K562 (cell line): ENCODE results near the gene CSF1R. TPM values are rescaled to one million over a fixed set of nuclear protein-coding genes. Genes with fewer than 3 reads are reported as not detected.

Experiments
- ATAC-seq: fragments of 200-7000 bp; cut with Tn5 transposase; 3 replicates; pipeline ENCODE4 v1.9.1; 2020; ENCODE audit warnings: moderate library complexity
- BruUV-seq: library from RNA; stranded (reverse); fragments of 400-500 nt; replicated peaks from 2 replicates; lab custom pipeline; 2021; lab: Mats Ljungman, UMichigan
- CTCF ChIA-PET: fragments of 300-600 bp; formaldehyde crosslinking; extraction: SDS; loops from one replicate; lab custom pipeline; 2021; ENCODE audit warnings: low intra/inter-chr PET ratio; lab: Yijun Ruan, JAX
- POLR2A ChIA-PET: fragments of 300-600, 350-650 bp; sonication (Branson Sonifier 250); formaldehyde crosslinking; extraction: SDS; loops from one replicate; lab custom pipeline; 2021; ENCODE audit warnings: antibody characterized with exemption, inconsistent platforms; lab: Yijun Ruan, JAX
- DNase-seq, 4 experiments: peaks; one replicate each; pipeline versions ENCODE4 v3.0.0 to v3.0.0-alpha.2; 2011 to 2018; ENCODE audit warnings: low spot score in 3 of 4, mixed read lengths in 3 of 4; ENCODE audit errors: extremely low read depth in 1 of 4
- FAIRE-seq: peaks from 2 replicates; lab custom pipeline; 2011; peaks lifted over from hg19 to GRCh38; lab: Jason Lieb, UNC
- H2AFZ ChIP-seq: 2 replicates; pipeline ENCODE4 v1.6.0; 2011; ENCODE audit warnings: low read depth, low read length, control low read depth, inconsistent platforms
- H3K27ac ChIP-seq: fragments of 200-600 bp; 3 replicates; pipeline ENCODE4 v1.8.0; 2011; ENCODE audit warnings: low read depth, mild to moderate bottlenecking, control low read depth, inconsistent platforms, low read length, moderate library complexity, mixed read lengths; ENCODE audit errors: extremely low read depth
- H3K27me3 ChIP-seq, 2 experiments: fragments of 300-600 bp in 1 of 2; 2 replicates in 1 of 2; 3 replicates in 1 of 2; pipeline versions ENCODE4 v1.6.0 to v1.8.0; 2011; ENCODE audit warnings: inconsistent platforms in 2 of 2, low read length in 2 of 2, mild to moderate bottlenecking in 1 of 2, mixed read lengths in 1 of 2, moderate library complexity in 1 of 2; ENCODE audit not compliant: control insufficient read depth in 2 of 2, insufficient read depth in 2 of 2
- H3K36me3 ChIP-seq: fragments of 300-600 bp; 3 replicates; pipeline ENCODE4 v1.8.0; 2011; ENCODE audit warnings: mild to moderate bottlenecking, low read length, inconsistent platforms; ENCODE audit not compliant: control insufficient read depth, insufficient read depth
- H3K4me1 ChIP-seq, 2 experiments: fragments of 200-600 bp in 1 of 2; replicated peaks in 1 of 2; 2 replicates in 1 of 2; 3 replicates in 1 of 2; pipeline versions ENCODE4 v1.5.1 to v1.8.0; 2011; ENCODE audit warnings: inconsistent platforms in 2 of 2, low read length in 2 of 2, mild to moderate bottlenecking in 1 of 2, mixed read lengths in 1 of 2, moderate library complexity in 1 of 2; ENCODE audit not compliant: control insufficient read depth in 2 of 2, insufficient read depth in 2 of 2
- H3K4me2 ChIP-seq: 2 replicates; pipeline ENCODE4 v1.6.1; 2011; ENCODE audit warnings: low read length, control low read depth, inconsistent platforms, mixed read lengths; ENCODE audit not compliant: insufficient read depth
- H3K4me3 ChIP-seq: fragments of 200-600 bp; sonication (generic), shearing (Covaris generic); 2 replicates; pipeline ENCODE4 v1.5.1; 2016; ENCODE audit warnings: control low read depth, inconsistent platforms
- H3K79me2 ChIP-seq: fragments of 200-600 bp; 3 replicates; pipeline ENCODE4 v1.8.0; 2011; ENCODE audit warnings: low read length, inconsistent platforms; ENCODE audit not compliant: control insufficient read depth, insufficient read depth
- H3K9ac ChIP-seq, 2 experiments: 2 replicates each; pipeline versions ENCODE4 v1.6.0 to v1.6.1; 2011; ENCODE audit warnings: low read depth in 2 of 2, low read length in 2 of 2, control low read depth in 1 of 2, inconsistent platforms in 1 of 2, mild to moderate bottlenecking in 1 of 2, mixed read lengths in 1 of 2; ENCODE audit not compliant: insufficient read depth in 1 of 2
- H3K9me1 ChIP-seq: one replicate; pipeline ENCODE4 v1.6.0; 2011; ENCODE audit warnings: inconsistent platforms, mild to moderate bottlenecking, low read length, moderate library complexity; ENCODE audit not compliant: control insufficient read depth, insufficient read depth
- H3K9me3 ChIP-seq: replicated peaks from 2 replicates; pipeline ENCODE4 v1.5.1; 2011; ENCODE audit warnings: low read depth, low read length, inconsistent platforms; ENCODE audit not compliant: control insufficient read depth, insufficient read depth
- H4K20me1 ChIP-seq: replicated peaks from 2 replicates; pipeline ENCODE4 v1.6.1; 2011; ENCODE audit warnings: low read length, inconsistent platforms, mixed read lengths; ENCODE audit not compliant: control insufficient read depth, insufficient read depth
- ELK3 ChIP-seq: fragments of 450-650 bp; formaldehyde crosslinking; IDR thresholded peaks from 2 replicates; pipeline ENCODE4 v1.4.0; 2020; ENCODE audit warnings: mild to moderate bottlenecking
- RFX1 ChIP-seq: fragments of 450-650 bp; IDR thresholded peaks from 2 replicates; pipeline ENCODE4 v1.6.1; 2016; ENCODE audit warnings: mild to moderate bottlenecking, moderate library complexity
- TCF3 ChIP-seq: sonication (generic); formaldehyde crosslinking; IDR thresholded peaks from 2 replicates; pipeline ENCODE4 v1.4.0; 2020; ENCODE audit warnings: mild to moderate bottlenecking, missing genetic modification reagents
- WGBS: fragments of 100-300 bp; shearing (Covaris generic); methylation state at CpG from one replicate; pipeline ENCODE4 v1.1.6; 2016; ENCODE audit warnings: low coverage, mixed read lengths; ENCODE audit not compliant: insufficient coverage; ENCODE audit errors: missing lambda C conversion rate; 5-methylcytosine and 5-hydroxymethylcytosine counted together
- in situ Hi-C: fragments of 300-500 bp; cut with MboI; formaldehyde crosslinking; loops from 4 replicates; pipeline ENCODE4 v1.15.0; 2018; ENCODE audit warnings: inconsistent platforms, mixed read lengths
- intact Hi-C: fragments of 100-400 bp; cut with micrococcal nuclease; formaldehyde crosslinking; loops from 2 replicates; pipeline ENCODE4 v1.14.2; 2022
- polyA plus RNA-seq, 8 experiments: library from polyadenylated mRNA; depleted of rRNA in 4 of 8; stranded (reverse) in 5 of 8; unstranded in 3 of 8; fragments of >200 nt; fragmentation: Nextera tagmentation in 2 of 8; fragmentation: Illumina TruSeq in 1 of 8; extraction: Ambion mirVana in 2 of 8; extraction: Trizol in 1 of 8; gene quantifications; 2 replicates each; pipeline versions ENCODE4 v1.2.1 to v1.2.3, GENCODE V29; 2011 to 2014; ENCODE audit warnings: inconsistent platforms in 1 of 8, missing spikeins in 1 of 8
- total RNA-seq, 7 experiments: library from RNA; depleted of rRNA in 6 of 7; stranded (reverse); fragments of >200 nt in 6 of 7; fragmentation: Illumina TruSeq in 2 of 7; extraction: Trizol in 2 of 7; gene quantifications; 2 replicates each; pipeline versions ENCODE4 v1.2.1 to v1.2.3, GENCODE V29; 2011 to 2021; ENCODE audit warnings: low replicate concordance in 1 of 7

The CSF1R gene
- total and polyA plus RNA-seq, 9 of the 15 experiments (the other 6 are each of a cell fraction or from before 2014, with no cell fraction given), result 0.03 to 0.64 (median 0.20) TPM; not detected in 6

DNA sequence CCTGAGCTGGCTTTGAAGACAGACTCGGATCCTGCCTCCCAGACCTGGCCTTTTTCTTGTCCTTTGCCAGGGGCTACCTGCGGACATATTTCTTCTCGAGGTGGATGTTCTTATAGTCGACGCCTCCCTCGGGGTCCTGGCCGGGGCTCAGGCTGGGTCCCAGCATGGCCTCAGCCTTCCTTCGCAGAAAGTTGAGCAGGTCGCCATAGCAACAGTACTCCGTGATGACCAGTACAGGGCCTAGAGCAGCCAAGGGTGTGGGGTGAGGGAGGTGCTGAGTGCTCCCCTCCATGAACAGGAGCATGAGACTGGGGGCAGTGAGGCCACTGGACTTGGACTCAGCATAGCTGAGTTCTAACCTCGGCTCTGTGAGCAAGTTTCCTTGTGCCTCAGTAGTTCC, 26.7 kb downstream of the CSF1R start:
- Histone ChIP-seq H3K9ac (no peak overlapping the region), H2AFZ (no peak overlapping the region), H3K9me3 (no peaks in the 10 kb centered on the region), H4K20me1 (no peaks in the 10 kb centered on the region; the same call in 1 of the 2 replicates), H3K4me3 (no peak overlapping the region), H3K36me3 (peaks cover 9% of the 10 kb centered on the region; the same call in 2 of the 3 replicates), H3K27ac (no peak overlapping the region), H3K4me1 (peaks cover 9 to 14% of the 10 kb centered on the region in 2 experiments; a peak in 4 of 5 replicates), H3K4me2 (no peak overlapping the region), H3K9me1 (peaks cover 4% of the 10 kb centered on the region), H3K27me3 (peaks cover 5 to 24% of the 10 kb centered on the region in 2 experiments; a peak in 4 of 5 replicates), H3K79me2 (no peaks in the 10 kb centered on the region)
- WGBS, result 37% methylated on average over 7 of the region's 11 CpGs
- in situ Hi-C loops, result no loop called here
- FAIRE-seq (no peak), ATAC-seq (no peak), DNase-seq (no peak)
- CTCF ChIA-PET, result no interaction called here
- POLR2A ChIA-PET, result interaction anchor here (0.9 kb wide), 2 partner anchors 12 to 17 kb away, joined by 3 to 4 read pairs; no protein-coding TSS in a partner anchor
- TF ChIP-seq ELK3, result no peak
- TF ChIP-seq TCF3 (CRISPR knock-in tag), result no peak
- peak; percentile 73 for TF ChIP-seq RFX1
- intact Hi-C loops, result no loop called here
- BruUV-seq, result no TSS peak
